GM18867 (cell line): ENCODE measurements around the gene SNRNP48.
A peak's percentile ranks its signal among the peaks of the same experiment; 100 is the strongest.

ENCODE experiments used
- ATAC-seq: cut with Tn5 transposase; IDR thresholded peaks from one replicate; pipeline ENCODE4 v1.9.1; 2021; ENCODE audit warnings: mild to moderate bottlenecking, moderate library complexity; ENCODE audit not compliant: unreplicated experiment

Gene SNRNP48

DNA sequence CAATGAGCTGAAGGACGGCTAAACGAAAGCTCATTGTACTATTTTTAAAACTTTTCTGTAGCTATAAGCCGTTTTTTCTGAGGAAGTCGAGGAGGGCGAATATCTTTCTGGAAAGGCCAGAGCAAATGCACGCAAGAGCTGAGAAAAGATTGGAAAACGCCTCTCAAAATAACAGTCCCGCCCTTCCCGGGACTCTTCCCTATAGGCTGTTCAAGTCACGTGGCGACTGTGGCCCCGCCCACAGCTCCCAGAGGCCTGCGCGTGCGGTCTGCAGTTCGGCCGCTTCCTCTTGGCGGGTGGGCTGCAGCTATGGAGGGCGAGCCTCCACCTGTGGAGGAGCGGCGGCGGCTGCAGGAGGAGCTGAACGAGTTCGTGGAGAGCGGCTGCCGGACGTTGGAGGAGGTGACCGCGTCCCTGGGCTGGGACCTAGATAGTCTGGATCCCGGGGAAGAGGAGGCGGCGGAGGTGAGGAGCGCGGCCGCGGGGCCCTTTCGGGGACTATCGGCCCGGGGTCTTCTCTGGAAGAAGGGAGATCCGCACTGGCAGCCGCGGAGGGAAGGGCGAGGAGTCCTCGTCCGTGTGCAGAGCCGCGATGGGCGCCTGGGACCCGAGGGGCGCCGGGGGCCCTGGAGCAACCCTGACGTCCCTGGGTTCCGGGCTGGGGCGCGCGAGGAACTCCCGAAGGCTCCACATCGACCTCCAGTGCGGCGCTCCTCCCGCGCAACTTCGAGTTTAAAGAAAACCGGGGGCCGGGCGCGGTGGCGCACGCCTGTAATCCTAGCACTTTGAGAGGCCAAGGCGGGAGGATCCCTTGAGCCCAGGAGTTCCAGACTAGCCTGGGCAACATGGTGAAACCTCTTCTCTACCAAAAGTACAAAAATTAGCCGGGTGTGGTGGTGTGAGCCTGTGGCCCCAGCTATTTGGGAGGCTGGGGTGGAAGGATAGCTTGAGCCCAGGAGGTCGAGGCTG is at the start of gene SNRNP48:
Gene SNRNP48 (plus strand): TSS at position 250 of the 969 bp plus-strand sequence. CDS start 60 bp downstream, at position 310.
- ATAC-seq = peak; percentile 100

DNA sequence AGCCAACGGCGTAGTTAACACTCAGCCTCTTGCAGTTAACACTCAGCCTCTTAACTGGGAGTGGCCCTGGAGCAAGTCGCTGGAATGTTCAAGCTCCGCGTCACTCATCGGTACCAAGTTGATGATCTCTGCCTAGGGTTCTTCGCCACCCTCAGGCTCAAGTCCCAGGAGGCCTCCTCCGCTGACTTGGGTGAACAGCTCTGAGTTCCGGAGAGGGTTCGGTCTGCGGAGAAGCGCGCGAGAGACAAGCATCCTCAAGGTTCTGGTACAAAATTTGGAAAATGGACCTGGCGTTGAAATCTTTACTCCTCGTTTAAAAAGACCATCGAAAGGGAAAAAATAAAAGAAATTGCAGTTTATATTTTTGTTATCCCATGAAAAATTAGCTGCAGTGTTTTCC is 49.4 kb upstream of the SNRNP48 start:
- no peak for ATAC-seq

DNA sequence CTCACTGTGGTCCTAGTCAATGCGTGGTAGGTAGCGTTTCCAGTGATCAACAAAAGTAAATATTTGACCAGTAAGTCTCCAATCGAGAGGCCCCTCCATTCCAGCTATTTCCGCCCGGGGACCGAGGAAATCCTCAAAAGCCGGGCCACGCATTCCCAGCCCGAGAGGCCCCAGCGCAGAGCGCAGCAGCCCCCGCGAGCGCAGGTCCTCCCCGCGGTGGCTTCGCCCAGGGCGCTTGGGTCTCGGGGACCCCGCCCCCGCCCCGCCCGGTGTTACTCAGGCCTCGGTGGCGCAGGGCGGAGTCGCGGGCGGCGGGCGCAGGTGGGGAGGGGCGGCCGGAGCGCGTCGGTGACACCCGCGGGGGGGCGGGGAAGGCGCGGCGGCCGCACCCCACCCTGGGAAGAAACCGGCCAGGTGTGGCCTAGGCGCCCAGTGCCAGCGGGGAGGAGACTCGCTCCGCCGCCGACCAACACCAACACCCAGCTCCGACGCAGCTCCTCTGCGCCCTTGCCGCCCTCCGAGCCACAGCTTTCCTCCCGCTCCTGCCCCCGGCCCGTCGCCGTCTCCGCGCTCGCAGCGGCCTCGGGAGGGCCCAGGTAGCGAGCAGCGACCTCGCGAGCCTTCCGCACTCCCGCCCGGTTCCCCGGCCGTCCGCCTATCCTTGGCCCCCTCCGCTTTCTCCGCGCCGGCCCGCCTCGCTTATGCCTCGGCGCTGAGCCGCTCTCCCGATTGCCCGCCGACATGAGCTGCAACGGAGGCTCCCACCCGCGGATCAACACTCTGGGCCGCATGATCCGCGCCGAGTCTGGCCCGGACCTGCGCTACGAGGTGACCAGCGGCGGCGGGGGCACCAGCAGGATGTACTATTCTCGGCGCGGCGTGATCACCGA is 48.6 kb upstream of the SNRNP48 start, which contains the start of gene DSP:
Gene DSP (plus strand): TSS at position 497 of the 890 bp plus-strand sequence. CDS start 245 bp downstream, at position 742.
- no peak for ATAC-seq

DNA sequence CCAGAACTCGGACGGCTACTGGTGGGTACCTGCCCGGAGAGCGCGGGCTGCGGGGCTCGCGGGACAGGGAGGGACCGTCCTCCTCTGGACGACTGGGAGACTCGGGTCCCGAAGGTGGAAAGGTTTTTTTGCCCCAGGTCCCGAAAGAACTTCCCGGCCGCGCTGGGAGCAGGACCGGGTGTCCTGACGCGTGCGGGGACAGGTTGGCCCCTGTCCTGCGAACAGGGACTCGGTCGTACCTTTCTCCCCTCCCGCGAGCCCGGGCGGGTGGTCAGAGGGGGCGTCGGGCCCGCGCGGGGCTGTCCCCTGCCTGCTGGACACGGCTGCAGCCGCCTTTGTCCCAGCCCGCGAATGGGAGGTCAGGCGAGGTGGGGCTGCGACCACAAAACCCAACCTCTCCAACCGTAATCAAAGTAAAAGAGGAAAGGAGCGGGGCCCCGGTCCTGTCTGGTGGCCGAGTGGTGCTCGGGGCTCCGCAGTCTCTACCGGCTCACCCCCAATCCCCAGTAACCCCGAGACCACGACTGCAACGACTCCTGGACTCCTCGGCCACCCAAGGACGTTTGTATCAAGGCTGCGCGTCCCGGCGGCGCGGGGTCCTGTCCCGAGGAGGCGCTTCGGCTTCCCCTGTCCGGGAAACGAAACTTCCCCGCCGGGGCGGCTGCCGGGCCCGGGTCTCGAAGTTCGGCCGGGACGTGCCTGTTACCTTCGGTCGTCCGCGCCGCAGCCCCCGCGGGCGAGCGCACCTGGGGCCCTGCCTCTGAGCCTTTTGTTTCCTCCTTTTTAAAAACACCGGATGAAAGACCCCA is 47.7 kb upstream of the SNRNP48 start:
- ATAC-seq = no peak

DNA sequence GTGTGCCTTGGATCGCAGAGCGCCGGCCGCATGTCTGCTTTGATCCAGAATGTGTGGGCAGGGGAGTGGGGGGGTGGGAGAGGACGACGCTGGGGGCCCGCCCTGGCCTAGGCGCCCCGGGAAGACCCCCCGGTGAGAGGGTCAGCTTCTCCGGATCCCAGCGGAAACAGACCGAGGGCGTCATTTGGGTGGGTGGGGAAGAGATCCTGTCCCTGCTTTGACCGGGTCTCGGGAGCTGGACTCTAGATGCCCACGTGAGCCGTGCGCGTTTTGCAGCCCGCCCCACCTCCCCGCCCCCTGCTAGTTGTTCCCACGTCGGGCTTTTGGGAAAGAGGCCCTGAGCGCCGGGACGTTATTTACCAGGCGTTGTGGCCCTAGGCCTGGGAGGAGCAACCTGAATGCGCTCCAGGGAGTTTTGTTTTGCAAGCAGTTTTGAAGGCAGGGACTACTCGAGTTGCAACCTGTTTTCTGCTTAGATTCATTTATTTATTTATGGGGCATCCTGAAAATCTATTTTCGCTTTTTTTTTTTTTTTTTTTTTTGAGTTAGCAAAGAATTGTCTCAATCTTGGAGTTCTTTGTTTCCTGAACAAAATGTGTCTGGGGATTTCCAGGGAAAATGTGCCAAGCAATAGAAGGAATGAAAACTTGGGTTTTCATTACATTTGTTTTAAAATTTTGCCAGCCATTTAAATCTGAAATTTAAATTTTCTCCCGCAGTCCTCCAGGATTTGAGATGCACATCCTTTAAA is 46.9 kb upstream of the SNRNP48 start:
- no peak for ATAC-seq

- no peak for ATAC-seq
Observed at GRCh38 chr6:7543789-7544424, 46.1 kb upstream of the SNRNP48 start.

DNA sequence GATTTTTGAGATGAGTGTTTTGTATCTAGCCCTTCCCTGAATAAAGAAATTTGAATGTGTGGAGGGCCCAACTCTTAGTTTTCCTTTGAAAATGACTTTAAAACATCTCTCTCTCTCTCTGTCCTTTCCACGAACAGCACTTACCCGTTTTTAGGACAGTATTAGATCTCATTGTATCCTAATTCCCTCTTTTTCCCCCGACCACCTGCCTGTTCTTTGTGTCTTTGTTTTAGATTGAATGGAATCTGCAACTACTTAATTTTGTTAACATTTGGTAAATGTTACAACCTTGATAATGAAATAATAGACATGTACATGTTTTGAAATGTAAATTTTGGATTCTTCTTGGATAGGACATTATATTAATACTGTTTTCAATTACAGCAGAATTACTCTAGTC is 45.4 kb upstream of the SNRNP48 start:
- ATAC-seq = no peak

DNA sequence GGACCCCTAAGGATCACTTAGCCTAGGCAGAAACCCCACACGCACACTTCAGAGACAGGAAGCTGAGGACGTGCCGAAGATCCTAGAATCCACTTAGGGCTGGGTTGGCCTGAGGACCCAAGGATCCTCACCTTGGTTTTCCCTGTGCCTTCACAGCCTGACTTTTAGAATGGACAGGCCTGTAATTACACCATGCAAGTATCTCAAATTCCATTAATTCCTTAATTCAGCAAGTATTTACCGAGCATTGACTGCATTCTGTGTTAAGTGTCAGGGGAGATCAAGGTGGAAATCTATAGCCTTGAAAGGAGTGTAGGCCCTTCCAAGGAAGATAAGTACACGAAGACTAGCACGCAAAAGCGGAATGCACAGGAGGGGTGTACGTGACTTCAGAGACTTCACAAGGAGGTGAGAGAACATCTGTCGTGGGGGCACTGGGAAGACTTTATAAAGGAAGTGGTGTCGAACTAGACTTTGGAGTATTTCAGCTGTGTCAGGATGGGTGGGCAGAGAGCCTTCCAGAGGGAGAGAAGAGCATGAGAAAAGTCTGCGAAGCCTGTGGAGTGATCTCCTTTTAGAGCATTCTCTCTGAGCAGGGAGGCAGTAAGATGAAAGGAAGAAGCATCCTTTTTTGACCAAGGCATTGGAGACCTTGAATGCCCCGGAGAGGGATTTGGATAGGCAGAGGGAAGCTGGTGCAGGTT is 44.5 kb upstream of the SNRNP48 start:
- ATAC-seq = no peak

- ATAC-seq = no peak
Observed at GRCh38 chr6:7546020-7546369, 44.0 kb upstream of the SNRNP48 start.

GRCh38 chr6:7546383-7546782 is 43.6 kb upstream of the SNRNP48 start:
- no peak for ATAC-seq

GRCh38 chr6:7546896-7547295 is 43.1 kb upstream of the SNRNP48 start:
- no peak for ATAC-seq

DNA sequence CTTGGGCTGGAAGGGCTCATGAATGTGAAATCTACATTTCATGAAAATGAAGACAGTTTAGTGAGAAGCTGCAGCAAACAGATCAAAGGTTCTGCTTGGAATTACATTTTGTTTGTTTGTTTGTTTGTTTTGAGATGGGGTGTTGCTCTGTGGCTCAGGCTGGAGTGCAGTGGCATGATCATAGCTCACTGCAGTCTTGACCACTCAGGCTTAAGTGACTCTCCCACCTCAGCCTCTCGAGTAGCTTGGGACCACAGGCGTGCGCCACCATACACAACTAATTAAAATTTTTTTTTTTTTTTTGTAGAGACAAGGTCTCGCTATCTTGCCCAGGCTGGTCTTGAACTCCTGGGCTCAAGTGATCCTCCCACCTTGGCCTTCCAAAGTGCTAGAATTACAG is 42.7 kb upstream of the SNRNP48 start:
- no peak for ATAC-seq

DNA sequence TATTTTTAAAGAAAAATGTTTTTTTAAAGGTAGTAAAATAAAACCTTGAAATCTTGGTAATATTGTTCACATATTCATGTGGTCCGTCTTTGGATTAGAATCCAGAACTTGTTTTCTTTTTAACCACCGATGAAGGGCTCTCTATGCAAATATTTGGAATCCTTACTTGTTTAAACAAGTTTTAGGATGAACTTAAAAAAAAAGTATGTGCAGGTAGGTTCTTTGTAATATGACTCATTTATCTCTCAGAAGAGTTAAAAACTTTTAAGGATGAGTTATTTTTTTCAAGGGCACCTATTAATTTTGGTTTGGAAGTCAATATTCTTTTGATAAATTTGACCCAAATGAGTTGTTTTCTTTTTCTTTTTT is 39.6 kb upstream of the SNRNP48 start:
- ATAC-seq = no peak

- no peak for ATAC-seq
Observed at GRCh38 chr6:7554533-7555275, 35.3 kb upstream of the SNRNP48 start.

DNA sequence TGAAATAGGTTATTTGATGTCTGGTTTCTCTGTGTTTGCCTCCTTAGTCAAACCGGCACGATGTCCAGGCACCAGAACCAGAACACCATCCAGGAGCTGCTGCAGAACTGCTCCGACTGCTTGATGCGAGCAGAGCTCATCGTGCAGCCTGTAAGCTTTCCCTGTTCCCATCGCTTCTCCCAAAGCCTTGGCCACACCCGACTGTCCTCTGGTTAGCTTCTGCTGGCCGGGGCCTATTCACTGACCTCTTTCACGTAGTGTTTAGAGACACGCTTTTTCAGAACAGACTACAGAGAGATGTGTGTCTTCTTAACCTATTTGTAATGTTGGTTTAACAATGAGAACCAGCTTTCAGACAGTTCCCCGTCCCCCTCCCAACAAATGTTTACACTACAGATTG is 34.3 kb upstream of the SNRNP48 start:
- ATAC-seq = no peak

DNA sequence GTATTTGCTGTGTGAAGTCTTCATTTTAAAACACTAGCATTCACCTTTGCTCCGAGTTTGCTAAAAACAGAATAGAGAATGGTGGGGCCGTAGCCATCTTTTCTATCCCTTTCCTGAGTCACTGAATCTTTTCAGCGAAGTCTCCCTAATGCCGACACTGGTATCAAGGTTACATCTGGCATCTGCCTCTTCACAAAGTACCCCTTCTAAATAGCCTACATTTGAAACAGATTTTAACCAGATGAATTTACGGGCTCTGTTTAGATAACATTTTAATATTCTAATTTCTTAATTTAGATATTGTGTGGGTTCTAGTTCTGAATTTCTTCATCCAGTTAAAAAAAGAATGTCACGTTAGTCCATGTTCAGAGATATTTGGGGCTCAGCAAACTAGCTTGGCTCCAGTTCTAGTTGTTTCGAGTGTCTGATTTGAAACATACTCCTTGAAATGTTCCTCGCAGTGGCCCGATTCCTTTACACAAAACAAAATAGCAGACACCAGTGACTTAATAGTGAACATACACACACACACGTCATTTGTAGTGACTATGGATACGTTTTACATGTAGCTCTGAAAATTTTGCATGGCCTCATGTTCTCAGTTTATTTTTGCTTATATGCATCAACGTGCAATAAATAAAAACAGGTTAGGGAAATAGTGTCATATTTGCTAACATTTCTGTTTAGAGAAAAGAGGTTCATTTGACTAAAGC is 33.4 kb upstream of the SNRNP48 start:
- no peak for ATAC-seq

- no peak for ATAC-seq
Observed at GRCh38 chr6:7557652-7558051, 32.3 kb upstream of the SNRNP48 start.

- no peak for ATAC-seq
Observed at GRCh38 chr6:7558781-7559180, 31.2 kb upstream of the SNRNP48 start.
